HepG2 (cell line): ENCODE measurements around the gene C2orf42. TPM values are rescaled to one million over a fixed set of nuclear protein-coding genes. Genes with fewer than 3 reads are reported as not detected.

Experiments used
- AKAP8 ChIP-seq: sonication (generic); formaldehyde crosslinking; IDR thresholded peaks from 2 replicates; pipeline ENCODE4 v1.5.1; 2020; ENCODE audit warnings: mild to moderate bottlenecking, missing genetic modification reagents
- CEBPG ChIP-seq: IDR thresholded peaks from 2 replicates; pipeline ENCODE4 v1.6.1; 2016
- CENPT ChIP-seq: sonication (generic); formaldehyde crosslinking; IDR thresholded peaks from 2 replicates; pipeline ENCODE4 v1.8.0; 2022; ENCODE audit warnings: low read depth, mild to moderate bottlenecking, moderate library complexity, missing genetic modification reagents
- DMAP1 ChIP-seq: IDR thresholded peaks from 2 replicates; pipeline ENCODE4 v1.6.1; 2016
- HOXA9 ChIP-seq: sonication (generic); formaldehyde crosslinking; IDR thresholded peaks from 2 replicates; pipeline ENCODE4 v1.8.1; 2022; ENCODE audit warnings: missing genetic modification reagents, mild to moderate bottlenecking, moderate library complexity, borderline replicate concordance
- KLF13 ChIP-seq: sonication (generic); formaldehyde crosslinking; IDR thresholded peaks from 2 replicates; pipeline ENCODE4 v1.4.0; 2020; ENCODE audit warnings: mild to moderate bottlenecking, missing genetic modification reagents
- MED13 ChIP-seq: sonication (generic); formaldehyde crosslinking; IDR thresholded peaks from 2 replicates; pipeline ENCODE4 v1.5.0; 2020; ENCODE audit warnings: missing genetic modification reagents
- MTF1 ChIP-seq: sonication (generic); formaldehyde crosslinking; IDR thresholded peaks from 2 replicates; pipeline ENCODE4 v1.5.0; 2020; ENCODE audit warnings: missing genetic modification reagents
- MXD4 ChIP-seq: IDR thresholded peaks from 2 replicates; pipeline ENCODE4 v1.6.1; 2016; ENCODE audit warnings: mild to moderate bottlenecking, missing biosample characterization, missing genetic modification reagents
- MXI1 ChIP-seq: IDR thresholded peaks from 3 replicates; pipeline ENCODE4 v1.6.1; 2012; ENCODE audit warnings: low read depth, low read length, inconsistent platforms, borderline replicate concordance
- NFIB ChIP-seq: sonication (generic); formaldehyde crosslinking; IDR thresholded peaks from 2 replicates; pipeline ENCODE4 v1.9.0; 2021; ENCODE audit warnings: missing genetic modification reagents, mild to moderate bottlenecking, borderline replicate concordance
- POLR2G ChIP-seq: fragments of 200-400 bp; formaldehyde crosslinking; IDR thresholded peaks from 2 replicates; pipeline ENCODE4 v1.6.1; 2018; ENCODE audit warnings: mild to moderate bottlenecking, low read depth, low read length, moderate library complexity
- RBM39 ChIP-seq: fragments of 200-400 bp; formaldehyde crosslinking; IDR thresholded peaks from one replicate; pipeline ENCODE4 v1.6.1; 2018; ENCODE audit warnings: antibody characterized with exemption, mild to moderate bottlenecking, low read depth, low read length; ENCODE audit not compliant: poor library complexity, severe bottlenecking
- SOX5 ChIP-seq: IDR thresholded peaks from 2 replicates; pipeline ENCODE4 v1.6.1; 2016; ENCODE audit warnings: borderline replicate concordance
- SUZ12 ChIP-seq: fragments of 150-350 bp; IDR thresholded peaks from 2 replicates; pipeline ENCODE4 v1.6.1; 2014; ENCODE audit warnings: low read depth, low read length
- TBX2 ChIP-seq: sonication (generic); formaldehyde crosslinking; IDR thresholded peaks from 2 replicates; pipeline ENCODE4 v1.5.0; 2020; ENCODE audit warnings: missing genetic modification reagents, mild to moderate bottlenecking, borderline replicate concordance
- ZBTB26 ChIP-seq: IDR thresholded peaks from 2 replicates; pipeline ENCODE4 v1.6.1; 2016; ENCODE audit warnings: missing compliant biosample characterization, missing genetic modification reagents, borderline replicate concordance
- ZNF143 ChIP-seq: sonication (generic); formaldehyde crosslinking; IDR thresholded peaks from 2 replicates; pipeline ENCODE4 v1.4.0; 2020; ENCODE audit warnings: missing genetic modification reagents
- ZNF253 ChIP-seq: sonication (generic); formaldehyde crosslinking; IDR thresholded peaks from 2 replicates; pipeline ENCODE4 v1.8.0; 2022; ENCODE audit warnings: mild to moderate bottlenecking, missing genetic modification reagents, borderline replicate concordance
- ZNF30 ChIP-seq: sonication (generic); formaldehyde crosslinking; IDR thresholded peaks from 2 replicates; pipeline ENCODE4 v1.5.0; 2020; ENCODE audit warnings: mild to moderate bottlenecking, missing genetic modification reagents
- ZNF33A ChIP-seq: sonication (generic); formaldehyde crosslinking; IDR thresholded peaks from 2 replicates; pipeline ENCODE4 v1.5.1; 2020; ENCODE audit warnings: missing genetic modification reagents, mild to moderate bottlenecking, moderate library complexity, borderline replicate concordance
- ZNF446 ChIP-seq: sonication (generic); formaldehyde crosslinking; IDR thresholded peaks from 2 replicates; pipeline ENCODE4 v1.5.0; 2020; ENCODE audit warnings: mild to moderate bottlenecking, missing genetic modification reagents
- ZNF501 ChIP-seq: sonication (generic); formaldehyde crosslinking; IDR thresholded peaks from 2 replicates; pipeline ENCODE4 v1.5.1; 2020; ENCODE audit warnings: mild to moderate bottlenecking, moderate library complexity, missing genetic modification reagents
- ZNF512 ChIP-seq: sonication (generic); formaldehyde crosslinking; IDR thresholded peaks from 2 replicates; pipeline ENCODE4 v1.4.0; 2020; ENCODE audit warnings: mild to moderate bottlenecking, missing genetic modification reagents
- ZNF552 ChIP-seq: sonication (generic); formaldehyde crosslinking; IDR thresholded peaks from 2 replicates; pipeline ENCODE4 v1.9.0; 2022; ENCODE audit warnings: missing genetic modification reagents, mild to moderate bottlenecking, borderline replicate concordance
- ZNF572 ChIP-seq: sonication (generic); formaldehyde crosslinking; IDR thresholded peaks from 2 replicates; pipeline ENCODE4 v1.5.1; 2020; ENCODE audit warnings: mild to moderate bottlenecking, missing genetic modification reagents
- ZNF615 ChIP-seq: sonication (generic); formaldehyde crosslinking; IDR thresholded peaks from 2 replicates; pipeline ENCODE4 v1.5.0; 2020; ENCODE audit warnings: mild to moderate bottlenecking, missing genetic modification reagents, borderline replicate concordance
- ZNF883 ChIP-seq: sonication (generic); formaldehyde crosslinking; IDR thresholded peaks from 2 replicates; pipeline ENCODE4 v1.5.1; 2020; ENCODE audit warnings: mild to moderate bottlenecking, missing genetic modification reagents; ENCODE audit errors: not compliant biosample characterization
- polyA plus RNA-seq, 8 experiments: library from polyadenylated mRNA; depleted of rRNA in 3 of 8; stranded (reverse) in 7 of 8; unstranded in 1 of 8; fragments of >200 nt; fragmentation: Illumina TruSeq in 4 of 8; extraction: Trizol in 4 of 8; gene quantifications; 2 replicates each; pipeline versions ENCODE4 v1.2.1 to v1.2.3, GENCODE V29; 2011 to 2016; ENCODE audit warnings: low read depth in 4 of 8, missing spikeins in 1 of 8, mixed read lengths in 1 of 8; ENCODE audit not compliant: insufficient read depth in 1 of 8
- total RNA-seq, 5 experiments: library from RNA; depleted of rRNA; stranded (reverse); fragments of >200 nt; fragmentation: Illumina TruSeq; extraction: Trizol; gene quantifications; 2 replicates each; pipeline ENCODE4 v1.2.3, GENCODE V29; 2016; ENCODE audit warnings: low read depth in 1 of 5
- TF ChIP-seq, protein P1 (sequence below): sonication (generic); formaldehyde crosslinking; IDR thresholded peaks from 2 replicates; pipeline ENCODE4 v1.5.0; 2020; ENCODE audit warnings: missing genetic modification reagents

C2orf42 gene
- total and polyA plus RNA-seq, 2 of the 13 experiments (the other 11 are each of a cell fraction or from before 2014, with no cell fraction given): 9.3 to 9.9 TPM

DNA sequence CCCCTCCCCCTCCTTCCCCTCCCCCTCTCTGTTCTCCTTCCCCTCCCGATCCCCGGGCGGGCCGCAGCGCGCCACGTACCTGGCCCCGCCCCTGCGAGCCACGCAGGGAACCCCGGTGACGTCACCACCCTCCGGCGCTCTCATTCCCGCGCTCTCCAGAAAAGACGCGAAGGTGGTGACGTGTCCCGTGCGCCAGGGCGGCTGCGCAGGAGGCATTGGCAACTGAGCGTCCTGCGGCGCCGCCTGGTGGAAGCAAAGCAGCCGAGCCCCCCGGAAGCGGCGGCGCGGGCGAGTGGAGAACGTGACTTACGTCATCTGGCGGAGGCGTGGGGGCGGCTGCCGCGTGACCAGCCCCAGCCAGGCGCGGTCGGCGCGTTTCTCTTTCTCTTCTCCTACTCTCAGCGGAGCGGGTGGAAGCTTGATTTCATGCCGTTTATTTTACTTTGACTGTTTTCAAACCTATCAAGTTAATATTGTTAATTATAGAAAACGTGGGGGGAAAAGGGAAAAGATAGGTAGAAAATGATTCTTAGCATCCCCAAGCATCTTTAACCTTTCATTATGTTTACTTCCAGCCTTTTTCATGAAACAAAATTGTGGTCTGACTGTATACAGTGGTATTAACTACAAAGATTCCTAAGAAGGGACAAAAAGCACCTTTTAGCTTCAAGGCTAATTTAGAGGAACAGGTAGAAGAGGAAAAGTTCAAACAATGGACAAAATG, 48.1 kb downstream of the C2orf42 start (continued):
- TF ChIP-seq, protein P1, sequence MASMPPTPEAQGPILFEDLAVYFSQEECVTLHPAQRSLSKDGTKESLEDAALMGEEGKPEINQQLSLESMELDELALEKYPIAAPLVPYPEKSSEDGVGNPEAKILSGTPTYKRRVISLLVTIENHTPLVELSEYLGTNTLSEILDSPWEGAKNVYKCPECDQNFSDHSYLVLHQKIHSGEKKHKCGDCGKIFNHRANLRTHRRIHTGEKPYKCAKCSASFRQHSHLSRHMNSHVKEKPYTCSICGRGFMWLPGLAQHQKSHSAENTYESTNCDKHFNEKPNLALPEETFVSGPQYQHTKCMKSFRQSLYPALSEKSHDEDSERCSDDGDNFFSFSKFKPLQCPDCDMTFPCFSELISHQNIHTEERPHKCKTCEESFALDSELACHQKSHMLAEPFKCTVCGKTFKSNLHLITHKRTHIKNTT (CRISPR knock-in tag): no peak
- peak; percentile 76 for TF ChIP-seq HOXA9 (CRISPR knock-in tag)
- peak; percentile 68; the same call in 1 of the 2 replicates for TF ChIP-seq ZNF30
- no peak for TF ChIP-seq ZNF552 (CRISPR knock-in tag)
- peak; percentile 83; the same call in 1 of the 2 replicates for TF ChIP-seq ZNF512 (CRISPR knock-in tag)
- no peak for TF ChIP-seq ZNF253
- TF ChIP-seq ZNF446: no peak
- TF ChIP-seq CENPT (CRISPR knock-in tag): no peak
- no peak for TF ChIP-seq SUZ12
- TF ChIP-seq ZBTB26 (CRISPR knock-in tag): peak; percentile 99
- TF ChIP-seq SOX5: peak; percentile 92
- TF ChIP-seq MED13 (CRISPR knock-in tag): peak; percentile 90; the same call in 1 of the 2 replicates
- peak; percentile 98 for TF ChIP-seq ZNF501 (CRISPR knock-in tag)
- peak; percentile 96 for TF ChIP-seq MXI1
- peak; percentile 87 for TF ChIP-seq TBX2 (CRISPR knock-in tag)
- TF ChIP-seq ZNF572: peak; percentile 94; the same call in 1 of the 2 replicates
- TF ChIP-seq ZNF615: peak; percentile 92; the same call in 1 of the 2 replicates
- peak; percentile 85 for TF ChIP-seq AKAP8 (CRISPR knock-in tag)
- no peak for TF ChIP-seq MTF1 (CRISPR knock-in tag)
- TF ChIP-seq MXD4: peak; percentile 94
- no peak for TF ChIP-seq NFIB
- no peak for TF ChIP-seq RBM39
- TF ChIP-seq CEBPG: peak; percentile 95
- peak; percentile 64; the same call in 1 of the 2 replicates for TF ChIP-seq ZNF33A
- TF ChIP-seq ZNF143: peak; percentile 66; the same call in 1 of the 2 replicates
- TF ChIP-seq POLR2G: peak; percentile 90
- TF ChIP-seq DMAP1 (CRISPR knock-in tag): peak; percentile 99
- no peak for TF ChIP-seq KLF13 (CRISPR knock-in tag)
- peak; percentile 86 for TF ChIP-seq ZNF883 (CRISPR knock-in tag)
